Ovary (tissue), 3 donors: ENCODE results near the gene AAK1.

Experiments used
- POLR2A ChIP-seq: fragments of 450-650 bp; IDR thresholded peaks from one replicate; pipeline ENCODE4 v1.6.1; 2017; ENCODE audit warnings: antibody characterized with exemption, mild to moderate bottlenecking, moderate library complexity
- TF ChIP-seq, protein P1 (sequence below), 3 donors: fragments of 450-650 bp in 2 of 3; fragments of 200-600 bp in 1 of 3; IDR thresholded peaks; one replicate each; pipeline versions ENCODE4 v1.5.1 to v1.8.0; 2016 to 2022; ENCODE audit warnings: antibody characterized with exemption in 3 of 3, mild to moderate bottlenecking in 1 of 3
- donor health status: DM: no; HTN: no; CAD: no.

GRCh38 chr2:69566669-69567068 lies 76.9 kb downstream of the AAK1 start:
- TF ChIP-seq, protein P1, sequence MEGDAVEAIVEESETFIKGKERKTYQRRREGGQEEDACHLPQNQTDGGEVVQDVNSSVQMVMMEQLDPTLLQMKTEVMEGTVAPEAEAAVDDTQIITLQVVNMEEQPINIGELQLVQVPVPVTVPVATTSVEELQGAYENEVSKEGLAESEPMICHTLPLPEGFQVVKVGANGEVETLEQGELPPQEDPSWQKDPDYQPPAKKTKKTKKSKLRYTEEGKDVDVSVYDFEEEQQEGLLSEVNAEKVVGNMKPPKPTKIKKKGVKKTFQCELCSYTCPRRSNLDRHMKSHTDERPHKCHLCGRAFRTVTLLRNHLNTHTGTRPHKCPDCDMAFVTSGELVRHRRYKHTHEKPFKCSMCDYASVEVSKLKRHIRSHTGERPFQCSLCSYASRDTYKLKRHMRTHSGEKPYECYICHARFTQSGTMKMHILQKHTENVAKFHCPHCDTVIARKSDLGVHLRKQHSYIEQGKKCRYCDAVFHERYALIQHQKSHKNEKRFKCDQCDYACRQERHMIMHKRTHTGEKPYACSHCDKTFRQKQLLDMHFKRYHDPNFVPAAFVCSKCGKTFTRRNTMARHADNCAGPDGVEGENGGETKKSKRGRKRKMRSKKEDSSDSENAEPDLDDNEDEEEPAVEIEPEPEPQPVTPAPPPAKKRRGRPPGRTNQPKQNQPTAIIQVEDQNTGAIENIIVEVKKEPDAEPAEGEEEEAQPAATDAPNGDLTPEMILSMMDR (IDR thresholded peaks at IDR 0.05), result no peak
- TF ChIP-seq POLR2A, result no peak
